ENCODE results near the gene TBX5. TPM values are rescaled to one million over a fixed set of nuclear protein-coding genes. Genes with fewer than 3 reads are reported as not detected.

The TBX5 gene
- total RNA-seq, 1 donor from 2014 or later, result 2.1 TPM

GRCh38 chr12:114414031-114414865 is 8.3 kb upstream of the TBX5 start:
- Histone ChIP-seq H3K9me3 (ENCODE audit: control insufficient read depth in 3 of 3, low read length in 3 of 3) (no peaks in the 10 kb centered on the region), H3K36me3 (ENCODE audit: control insufficient read depth in 3 of 3, insufficient read depth in 3 of 3, low read length in 3 of 3) (no peaks in the 10 kb centered on the region), H3K9ac (ENCODE audit: low read depth in 1 of 3, low read length in 3 of 3) (no peak overlapping the region), H3K27ac (ENCODE audit: low read depth, low read length) (no peak overlapping the region), H3K27me3 (ENCODE audit: control insufficient read depth in 3 of 3, insufficient read depth in 3 of 3, low read length in 3 of 3) (peaks cover 75 to 84% (median 78%) of the 10 kb centered on the region in 3 donors), H3K4me3 (ENCODE audit: low read length in 3 of 3) (no peak overlapping the region), H3K4me1 (ENCODE audit: control insufficient read depth in 3 of 3, insufficient read depth in 3 of 3, low read length in 3 of 3) (peaks cover 0 to 6% (median 2%) of the 10 kb centered on the region in 3 donors)

- no peaks in the 10 kb centered on the region for H3K36me3 ChIP-seq (ENCODE audit: control insufficient read depth in 3 of 3, insufficient read depth in 3 of 3, low read length in 3 of 3)
- H3K27ac ChIP-seq (ENCODE audit: low read depth, low read length), result no peak overlapping the region
- H3K4me1 ChIP-seq (ENCODE audit: control insufficient read depth in 3 of 3, insufficient read depth in 3 of 3, low read length in 3 of 3), result peaks cover 3 to 12% (median 9%) of the 10 kb centered on the region in 3 donors
- no peaks in the 10 kb centered on the region for H3K9me3 ChIP-seq (ENCODE audit: control insufficient read depth in 3 of 3, low read length in 3 of 3)
- no peak overlapping the region for H3K4me3 ChIP-seq (ENCODE audit: low read length in 3 of 3)
- H3K27me3 ChIP-seq (ENCODE audit: control insufficient read depth in 3 of 3, insufficient read depth in 3 of 3, low read length in 3 of 3), result peaks cover 83 to 91% (median 88%) of the 10 kb centered on the region in 3 donors
- H3K9ac ChIP-seq (ENCODE audit: low read depth in 1 of 3, low read length in 3 of 3), result no peak overlapping the region
Observed at GRCh38 chr12:114412825-114413749, 7.1 kb upstream of the TBX5 start.

DNA sequence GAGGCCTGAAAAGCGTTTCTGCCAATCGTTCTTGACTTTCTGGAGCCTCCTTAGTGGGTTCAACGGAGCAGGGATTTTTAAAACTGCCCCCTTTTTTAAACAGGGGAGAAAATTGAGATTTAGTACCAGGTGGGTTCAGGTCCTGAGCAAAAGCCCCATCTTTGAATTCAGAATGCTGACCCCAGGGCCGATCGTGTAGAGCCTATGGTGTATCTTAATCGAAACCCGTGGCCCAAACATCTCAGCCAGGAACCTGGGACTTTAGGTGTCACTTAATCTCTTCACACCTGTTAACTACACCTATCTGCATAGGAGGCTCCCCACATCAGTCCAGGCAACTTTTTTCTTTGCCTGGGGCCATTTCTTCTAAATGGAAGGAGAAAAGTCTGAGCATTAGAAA is 6.4 kb upstream of the TBX5 start:
- Histone ChIP-seq H3K27me3 (ENCODE audit: control insufficient read depth in 3 of 3, insufficient read depth in 3 of 3, low read length in 3 of 3) (peaks cover 88 to 92% (median 88%) of the 10 kb centered on the region in 3 donors), H3K4me1 (ENCODE audit: control insufficient read depth in 3 of 3, insufficient read depth in 3 of 3, low read length in 3 of 3) (peaks cover 3 to 12% (median 9%) of the 10 kb centered on the region in 3 donors), H3K9ac (ENCODE audit: low read depth in 1 of 3, low read length in 3 of 3) (no peak overlapping the region), H3K27ac (ENCODE audit: low read depth, low read length) (no peak overlapping the region), H3K36me3 (ENCODE audit: control insufficient read depth in 3 of 3, insufficient read depth in 3 of 3, low read length in 3 of 3) (no peaks in the 10 kb centered on the region), H3K4me3 (ENCODE audit: low read length in 3 of 3) (no peak overlapping the region), H3K9me3 (ENCODE audit: control insufficient read depth in 3 of 3, low read length in 3 of 3) (peaks cover 0 to 3% (median 0%) of the 10 kb centered on the region in 3 donors)

- Histone ChIP-seq H3K27ac (ENCODE audit: low read depth, low read length) (no peak overlapping the region), H3K9me3 (ENCODE audit: control insufficient read depth in 3 of 3, low read length in 3 of 3) (peaks cover 0 to 3% (median 0%) of the 10 kb centered on the region in 3 donors), H3K9ac (ENCODE audit: low read depth in 1 of 3, low read length in 3 of 3) (no peak overlapping the region), H3K27me3 (ENCODE audit: control insufficient read depth in 3 of 3, insufficient read depth in 3 of 3, low read length in 3 of 3) (peaks cover 91 to 95% (median 91%) of the 10 kb centered on the region in 3 donors), H3K36me3 (ENCODE audit: control insufficient read depth in 3 of 3, insufficient read depth in 3 of 3, low read length in 3 of 3) (no peaks in the 10 kb centered on the region), H3K4me1 (ENCODE audit: control insufficient read depth in 3 of 3, insufficient read depth in 3 of 3, low read length in 3 of 3) (peaks cover 3 to 12% (median 9%) of the 10 kb centered on the region in 3 donors), H3K4me3 (ENCODE audit: low read length in 3 of 3) (no peak overlapping the region)
Observed at GRCh38 chr12:114411071-114411837, 5.3 kb upstream of the TBX5 start.

- H3K4me1 ChIP-seq (ENCODE audit: control insufficient read depth in 3 of 3, insufficient read depth in 3 of 3, low read length in 3 of 3), result peaks cover 8 to 12% (median 9%) of the 10 kb centered on the region in 3 donors
- peaks cover 89 to 94% (median 90%) of the 10 kb centered on the region in 3 donors for H3K27me3 ChIP-seq (ENCODE audit: control insufficient read depth in 3 of 3, insufficient read depth in 3 of 3, low read length in 3 of 3)
- no peak overlapping the region for H3K27ac ChIP-seq (ENCODE audit: low read depth, low read length)
- no peaks in the 10 kb centered on the region for H3K36me3 ChIP-seq (ENCODE audit: control insufficient read depth in 3 of 3, insufficient read depth in 3 of 3, low read length in 3 of 3)
- H3K9me3 ChIP-seq (ENCODE audit: control insufficient read depth in 3 of 3, low read length in 3 of 3), result peaks cover 0 to 3% (median 0%) of the 10 kb centered on the region in 3 donors
- H3K4me3 ChIP-seq (ENCODE audit: low read length in 3 of 3), result peak overlapping the region; percentile 36 to 61 (median 60)
- no peak overlapping the region for H3K9ac ChIP-seq (ENCODE audit: low read depth in 1 of 3, low read length in 3 of 3)
Observed at GRCh38 chr12:114409852-114410600, 4.1 kb upstream of the TBX5 start.

DNA sequence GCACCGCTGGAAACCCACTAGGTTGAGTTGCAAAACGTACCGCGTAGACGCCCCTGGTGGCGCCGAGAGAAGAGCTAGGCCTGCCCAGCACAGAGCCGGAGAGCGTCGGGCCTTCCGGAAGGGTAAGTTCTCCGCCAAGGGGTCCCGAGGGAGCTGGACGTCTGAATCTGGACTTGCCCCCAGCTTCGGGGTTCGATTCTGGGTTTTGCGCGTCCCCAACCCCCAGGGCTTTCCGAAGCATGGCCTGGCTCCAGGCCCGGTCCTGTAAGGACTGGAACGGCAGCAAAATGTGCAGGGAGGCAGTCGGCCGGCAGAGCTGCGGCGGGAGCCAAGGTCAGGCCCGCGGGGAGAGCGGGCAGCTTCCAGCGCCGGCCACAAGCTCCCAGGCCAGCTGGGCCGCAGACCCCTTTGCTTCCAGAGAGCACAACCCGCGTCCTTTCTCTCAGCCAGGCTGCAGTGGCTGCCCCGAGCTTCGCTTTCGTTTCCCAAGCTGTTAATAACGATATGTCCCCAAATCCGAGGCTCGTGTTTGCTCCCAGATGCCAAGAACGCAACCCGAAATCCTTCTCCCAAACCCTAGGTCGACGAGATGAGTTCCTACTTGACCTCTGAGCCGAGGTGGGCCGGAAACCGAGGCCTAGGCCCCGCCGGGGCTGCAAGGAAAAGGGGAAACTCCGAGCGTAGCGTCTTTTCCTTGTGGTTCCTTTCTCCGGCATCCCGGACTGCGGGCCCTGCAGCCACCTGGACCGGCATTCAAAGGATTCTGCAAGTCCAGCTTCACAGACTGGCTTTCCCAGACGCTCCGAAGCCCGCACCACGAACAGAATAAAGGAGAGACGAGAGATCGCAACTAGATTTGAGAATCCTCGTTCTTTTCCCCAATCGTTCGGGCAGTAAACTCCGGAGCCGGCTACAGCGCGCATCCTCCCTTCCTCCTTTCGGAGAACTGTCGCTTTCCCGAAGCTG is 3.2 kb upstream of the TBX5 start:
- Histone ChIP-seq H3K27ac (ENCODE audit: low read depth, low read length) (no peak overlapping the region), H3K4me3 (ENCODE audit: low read length in 3 of 3) (peak overlapping the region; percentile 36 to 61 (median 60)), H3K36me3 (ENCODE audit: control insufficient read depth in 3 of 3, insufficient read depth in 3 of 3, low read length in 3 of 3) (no peaks in the 10 kb centered on the region), H3K4me1 (ENCODE audit: control insufficient read depth in 3 of 3, insufficient read depth in 3 of 3, low read length in 3 of 3) (peaks cover 8 to 12% (median 9%) of the 10 kb centered on the region in 3 donors), H3K27me3 (ENCODE audit: control insufficient read depth in 3 of 3, insufficient read depth in 3 of 3, low read length in 3 of 3) (peaks cover 89 to 94% (median 89%) of the 10 kb centered on the region in 3 donors), H3K9me3 (ENCODE audit: control insufficient read depth in 3 of 3, low read length in 3 of 3) (peaks cover 0 to 3% (median 0%) of the 10 kb centered on the region in 3 donors), H3K9ac (ENCODE audit: low read depth in 1 of 3, low read length in 3 of 3) (peak overlapping the region in 2 of 3 donors; percentile 2 to 45)

DNA sequence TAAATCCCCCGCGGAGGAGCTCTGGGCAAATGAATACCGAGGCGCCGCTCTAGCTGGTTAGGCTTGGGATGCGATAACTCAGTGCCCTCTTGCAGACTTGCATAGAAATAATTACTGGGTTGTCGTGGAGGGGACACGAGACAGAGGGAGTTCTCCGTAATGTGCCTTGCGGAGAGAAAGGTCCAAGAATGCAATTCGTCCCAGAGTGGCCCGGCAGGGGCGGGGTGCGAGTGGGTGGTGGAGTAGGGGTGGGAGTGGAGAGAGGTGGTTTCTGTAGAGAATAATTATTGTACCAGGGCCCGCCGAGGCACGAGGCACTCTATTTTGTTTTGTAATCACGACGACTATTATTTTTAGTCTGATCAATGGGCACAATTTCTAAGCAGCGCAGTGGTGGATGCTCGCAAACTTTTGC is 2.5 kb upstream of the TBX5 start:
- H3K4me3 ChIP-seq (ENCODE audit: low read length in 3 of 3), result peak overlapping the region; percentile 36 to 61 (median 60)
- H3K9ac ChIP-seq (ENCODE audit: low read depth in 1 of 3, low read length in 3 of 3), result no peak overlapping the region
- no peaks in the 10 kb centered on the region for H3K36me3 ChIP-seq (ENCODE audit: control insufficient read depth in 3 of 3, insufficient read depth in 3 of 3, low read length in 3 of 3)
- H3K4me1 ChIP-seq (ENCODE audit: control insufficient read depth in 3 of 3, insufficient read depth in 3 of 3, low read length in 3 of 3), result peaks cover 8 to 12% (median 9%) of the 10 kb centered on the region in 3 donors
- H3K9me3 ChIP-seq (ENCODE audit: control insufficient read depth in 3 of 3, low read length in 3 of 3), result peaks cover 0 to 3% (median 0%) of the 10 kb centered on the region in 3 donors
- H3K27me3 ChIP-seq (ENCODE audit: control insufficient read depth in 3 of 3, insufficient read depth in 3 of 3, low read length in 3 of 3), result peaks cover 88 to 95% (median 91%) of the 10 kb centered on the region in 3 donors
- no peak overlapping the region for H3K27ac ChIP-seq (ENCODE audit: low read depth, low read length)

DNA sequence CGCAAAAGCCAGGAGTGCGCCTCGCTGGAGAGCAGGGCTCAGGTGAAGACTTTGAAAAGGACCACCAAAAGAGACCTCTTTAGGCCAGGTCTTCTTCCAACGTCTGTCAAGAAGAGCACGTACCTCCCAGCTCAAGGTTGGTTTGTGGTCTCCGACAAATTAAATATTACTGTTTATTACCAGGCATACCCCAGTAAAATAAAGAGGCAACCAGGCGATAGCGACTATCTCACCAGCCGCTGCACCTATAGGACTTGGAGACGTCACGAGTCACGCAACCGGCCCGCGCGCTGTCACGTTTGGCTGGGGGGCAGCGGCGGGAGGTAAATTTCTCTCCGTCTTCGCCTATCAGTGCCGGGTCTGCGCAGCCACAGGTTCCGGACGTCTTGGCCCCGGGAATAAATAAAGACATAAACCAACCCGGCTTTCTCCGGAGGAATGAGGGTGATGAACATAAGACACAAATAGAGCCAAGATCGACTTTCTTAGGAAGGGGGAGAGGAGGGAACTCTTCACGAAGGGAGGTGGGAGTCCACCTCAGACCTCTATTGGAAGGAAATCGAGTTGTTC is 2.0 kb upstream of the TBX5 start:
- Histone ChIP-seq H3K36me3 (ENCODE audit: control insufficient read depth in 3 of 3, insufficient read depth in 3 of 3, low read length in 3 of 3) (no peaks in the 10 kb centered on the region), H3K9me3 (ENCODE audit: control insufficient read depth in 3 of 3, low read length in 3 of 3) (peaks cover 0 to 3% (median 0%) of the 10 kb centered on the region in 3 donors), H3K27ac (ENCODE audit: low read depth, low read length) (no peak overlapping the region), H3K4me3 (ENCODE audit: low read length in 3 of 3) (no peak overlapping the region), H3K9ac (ENCODE audit: low read depth in 1 of 3, low read length in 3 of 3) (no peak overlapping the region), H3K4me1 (ENCODE audit: control insufficient read depth in 3 of 3, insufficient read depth in 3 of 3, low read length in 3 of 3) (peaks cover 8 to 12% (median 9%) of the 10 kb centered on the region in 3 donors), H3K27me3 (ENCODE audit: control insufficient read depth in 3 of 3, insufficient read depth in 3 of 3, low read length in 3 of 3) (peaks cover 88 to 95% (median 91%) of the 10 kb centered on the region in 3 donors)

All from skeletal muscle tissue (tissue), 4 donors.